Head of caudate nucleus (tissue), 42 donors: ENCODE results near the gene FPR1.

Experiments
- DNase-seq, 42 donors: peaks; one replicate each; pipeline versions ENCODE4 v3.0.0 to v3.0.0-alpha.2; 2020 to 2021; ENCODE audit warnings: mixed read lengths in 7 of 42
- intact Hi-C: fragments of 100-400 bp; cut with DNase I; formaldehyde crosslinking; loops from one replicate; pipeline ENCODE4 v1.15.0; 2022

Gene FPR1

GRCh38 chr19:51713319-51714285 is 38.1 kb downstream of the FPR1 start:
- no peak for DNase-seq
- intact Hi-C loops = no loop called here

- peak in 10 of 42 donors; percentile 33 to 59 (median 46) for DNase-seq
- intact Hi-C loops = no loop called here
Measured at GRCh38 chr19:51712461-51713081, 39.1 kb downstream of the FPR1 start.

- no peak for DNase-seq
- intact Hi-C loops = no loop called here
Measured at GRCh38 chr19:51711702-51712101, 40.0 kb downstream of the FPR1 start.

GRCh38 chr19:51710163-51710562 is 41.5 kb downstream of the FPR1 start:
- no peak for DNase-seq
- intact Hi-C loops = no loop called here

- DNase-seq = no peak
- intact Hi-C loops = no loop called here
Measured at GRCh38 chr19:51709575-51709974, 42.1 kb downstream of the FPR1 start.

- no peak for DNase-seq
- intact Hi-C loops = no loop called here
Measured at GRCh38 chr19:51708811-51709210, 42.9 kb downstream of the FPR1 start.

GRCh38 chr19:51706885-51707284 is 44.8 kb downstream of the FPR1 start:
- intact Hi-C loops = no loop called here
- no peak for DNase-seq

GRCh38 chr19:51706296-51706695 is 45.4 kb downstream of the FPR1 start:
- intact Hi-C loops = no loop called here

GRCh38 chr19:51704626-51705025 is 47.1 kb downstream of the FPR1 start:
- DNase-seq = no peak
- intact Hi-C loops = no loop called here

More at GRCh38 chr19:51706296-51706695, 45.4 kb downstream of the FPR1 start:
- DNase-seq = no peak

- intact Hi-C loops = no loop called here
- peak; percentile 89 to 98 (median 96) for DNase-seq
Measured at GRCh38 chr19:51703575-51704515, 47.8 kb downstream of the FPR1 start.

GRCh38 chr19:51702825-51703574 is 48.7 kb downstream of the FPR1 start:
- intact Hi-C loops = no loop called here
- peak in 30 of 42 donors; percentile 17 to 65 (median 42) for DNase-seq

GRCh38 chr19:51702103-51702824 is 49.4 kb downstream of the FPR1 start:
- intact Hi-C loops = no loop called here
- DNase-seq = peak; percentile 55 to 89 (median 72)

- DNase-seq = peak in 1 of 42 donors; percentile 1
- intact Hi-C loops = no loop called here
Measured at GRCh38 chr19:51701468-51702100, 50.1 kb downstream of the FPR1 start.

GRCh38 chr19:51699170-51699569 is 52.5 kb downstream of the FPR1 start:
- peak in 2 of 42 donors; percentile 2 to 14 for DNase-seq
- intact Hi-C loops = no loop called here

- intact Hi-C loops = no loop called here
- DNase-seq = peak in 2 of 42 donors; percentile 4 to 26
Measured at GRCh38 chr19:51698296-51698695, 53.4 kb downstream of the FPR1 start.

- peak in 2 of 42 donors; percentile 6 to 37 for DNase-seq
- intact Hi-C loops = no loop called here
Measured at GRCh38 chr19:51697169-51697776, 54.4 kb downstream of the FPR1 start.

- intact Hi-C loops = no loop called here
- DNase-seq = peak in 2 of 42 donors; percentile 2 to 31
Measured at GRCh38 chr19:51696606-51697005, 55.1 kb downstream of the FPR1 start.
